K562 (cell line): ENCODE measurements around the gene COASY. TPM values are rescaled to one million over a fixed set of nuclear protein-coding genes. Genes with fewer than 3 reads are reported as not detected.

Source experiments
- CREB5 ChIP-seq: fragments of 250-450 bp; sonication (Bioruptor Pico); IDR thresholded peaks from 2 replicates; pipeline ENCODE4 v1.5.0; 2020; ENCODE audit warnings: mild to moderate bottlenecking
- E2F6 ChIP-seq, 2 experiments: IDR thresholded peaks; 2 replicates each; pipeline ENCODE4 v1.6.1; 2011; ENCODE audit warnings: borderline replicate concordance in 1 of 2, control low read depth in 1 of 2, low read depth in 1 of 2, low read length in 1 of 2, mild to moderate bottlenecking in 1 of 2, mixed read lengths in 1 of 2, moderate library complexity in 1 of 2; ENCODE audit not compliant: insufficient read depth in 1 of 2, insufficient read length in 1 of 2, poor library complexity in 1 of 2, severe bottlenecking in 1 of 2; ENCODE audit errors: extremely low read depth in 1 of 2
- ETS1 ChIP-seq: conservative IDR thresholded peaks from 2 replicates; pipeline ENCODE4 v1.6.1; 2011; ENCODE audit warnings: low read depth, mild to moderate bottlenecking, low read length; ENCODE audit not compliant: control insufficient read depth
- HINFP ChIP-seq: fragments of 450-650 bp; conservative IDR thresholded peaks from 2 replicates; pipeline ENCODE4 v1.6.1; 2016; ENCODE audit warnings: missing genetic modification characterization, low read depth, mild to moderate bottlenecking, control low read depth, missing compliant biosample characterization
- MAX ChIP-seq: sonication (generic); formaldehyde crosslinking; IDR thresholded peaks from 2 replicates; pipeline ENCODE4 v1.9.0; 2022; ENCODE audit warnings: mild to moderate bottlenecking, missing genetic modification reagents
- MIER1 ChIP-seq: fragments of 450-650 bp; IDR thresholded peaks from 2 replicates; pipeline ENCODE4 v1.6.1; 2016; ENCODE audit warnings: antibody characterized with exemption, mild to moderate bottlenecking, low read depth
- NCOA1 ChIP-seq: fragments of 450-650 bp; IDR thresholded peaks from 2 replicates; pipeline ENCODE4 v1.6.1; 2016; ENCODE audit warnings: low read depth
- NELFE ChIP-seq: IDR thresholded peaks from 2 replicates; pipeline ENCODE4 v1.6.1; 2011; ENCODE audit warnings: mild to moderate bottlenecking; ENCODE audit not compliant: insufficient read depth, insufficient read length
- PHF20 ChIP-seq: fragments of 450-650 bp; IDR thresholded peaks from 2 replicates; pipeline ENCODE4 v1.6.1; 2018; ENCODE audit not compliant: partially characterized antibody
- SNAPC5 ChIP-seq: fragments of 250-450 bp; sonication (Bioruptor Pico); IDR thresholded peaks from 2 replicates; pipeline ENCODE4 v1.8.0; 2021; ENCODE audit warnings: moderate library complexity, mild to moderate bottlenecking, inconsistent platforms
- U2AF2 ChIP-seq: fragments of 200-400 bp; formaldehyde crosslinking; optimal IDR thresholded peaks from 2 replicates; pipeline ENCODE3; 2017; ENCODE audit warnings: low read depth, mild to moderate bottlenecking, low read length
- ZNF197 ChIP-seq: fragments of 200-800 bp; sonication (Bioruptor generic); IDR thresholded peaks from 2 replicates; pipeline ENCODE4 v1.6.1; 2016; ENCODE audit warnings: low read depth, missing genetic modification characterization, missing compliant biosample characterization
- polyA plus RNA-seq, 8 experiments: library from polyadenylated mRNA; depleted of rRNA in 4 of 8; stranded (reverse) in 5 of 8; unstranded in 3 of 8; fragments of >200 nt; fragmentation: Nextera tagmentation in 2 of 8; fragmentation: Illumina TruSeq in 1 of 8; extraction: Ambion mirVana in 2 of 8; extraction: Trizol in 1 of 8; gene quantifications; 2 replicates each; pipeline versions ENCODE4 v1.2.1 to v1.2.3, GENCODE V29; 2011 to 2014; ENCODE audit warnings: inconsistent platforms in 1 of 8, missing spikeins in 1 of 8
- total RNA-seq, 7 experiments: library from RNA; depleted of rRNA in 6 of 7; stranded (reverse); fragments of >200 nt in 6 of 7; fragmentation: Illumina TruSeq in 2 of 7; extraction: Trizol in 2 of 7; gene quantifications; 2 replicates each; pipeline versions ENCODE4 v1.2.1 to v1.2.3, GENCODE V29; 2011 to 2021; ENCODE audit warnings: low replicate concordance in 1 of 7
- TF ChIP-seq, protein P1 (sequence below): fragments of 450-650 bp; formaldehyde crosslinking; IDR thresholded peaks from 2 replicates; pipeline ENCODE4 v1.4.0; 2020; ENCODE audit warnings: mild to moderate bottlenecking, moderate library complexity
- TF ChIP-seq, protein P2 (sequence below): IDR thresholded peaks from 2 replicates; pipeline ENCODE4 v1.6.1; 2016; ENCODE audit warnings: missing genetic modification characterization, missing compliant biosample characterization
- TF ChIP-seq, protein P3 (sequence below): sonication (generic); formaldehyde crosslinking; IDR thresholded peaks from 2 replicates; pipeline ENCODE4 v1.5.0; 2020; ENCODE audit warnings: missing genetic modification reagents

COASY gene
- total and polyA plus RNA-seq, 9 of the 15 experiments (the other 6 are each of a cell fraction or from before 2014, with no cell fraction given): 25.4 to 175 (median 62.3) TPM

- TF ChIP-seq ZNF197 (CRISPR knock-in tag) (no peak), CREB5 (CRISPR knock-in tag) (no peak), U2AF2 (no peak), NCOA1 (no peak), E2F6 (IDR thresholded peaks at IDR 0.05; ENCODE audit: borderline replicate concordance in 1 of 2, extremely low read depth in 1 of 2, insufficient read depth in 1 of 2, insufficient read length in 1 of 2, low read depth in 1 of 2, low read length in 1 of 2, poor library complexity in 1 of 2, severe bottlenecking in 1 of 2) (no peak), NELFE (no peak), SNAPC5 (no peak), MIER1 (0 out of 2 replicates have a peak, but pooled peaks have one; percentile 35), ETS1 (0 out of 2 replicates have a peak, but pooled peaks have one; percentile 66), HINFP (no peak), MAX (CRISPR knock-in tag) (no peak), PHF20 (peak; percentile 74)
- TF ChIP-seq, protein P1, sequence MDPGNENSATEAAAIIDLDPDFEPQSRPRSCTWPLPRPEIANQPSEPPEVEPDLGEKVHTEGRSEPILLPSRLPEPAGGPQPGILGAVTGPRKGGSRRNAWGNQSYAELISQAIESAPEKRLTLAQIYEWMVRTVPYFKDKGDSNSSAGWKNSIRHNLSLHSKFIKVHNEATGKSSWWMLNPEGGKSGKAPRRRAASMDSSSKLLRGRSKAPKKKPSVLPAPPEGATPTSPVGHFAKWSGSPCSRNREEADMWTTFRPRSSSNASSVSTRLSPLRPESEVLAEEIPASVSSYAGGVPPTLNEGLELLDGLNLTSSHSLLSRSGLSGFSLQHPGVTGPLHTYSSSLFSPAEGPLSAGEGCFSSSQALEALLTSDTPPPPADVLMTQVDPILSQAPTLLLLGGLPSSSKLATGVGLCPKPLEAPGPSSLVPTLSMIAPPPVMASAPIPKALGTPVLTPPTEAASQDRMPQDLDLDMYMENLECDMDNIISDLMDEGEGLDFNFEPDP (CRISPR knock-in tag): no peak
- TF ChIP-seq, protein P2, sequence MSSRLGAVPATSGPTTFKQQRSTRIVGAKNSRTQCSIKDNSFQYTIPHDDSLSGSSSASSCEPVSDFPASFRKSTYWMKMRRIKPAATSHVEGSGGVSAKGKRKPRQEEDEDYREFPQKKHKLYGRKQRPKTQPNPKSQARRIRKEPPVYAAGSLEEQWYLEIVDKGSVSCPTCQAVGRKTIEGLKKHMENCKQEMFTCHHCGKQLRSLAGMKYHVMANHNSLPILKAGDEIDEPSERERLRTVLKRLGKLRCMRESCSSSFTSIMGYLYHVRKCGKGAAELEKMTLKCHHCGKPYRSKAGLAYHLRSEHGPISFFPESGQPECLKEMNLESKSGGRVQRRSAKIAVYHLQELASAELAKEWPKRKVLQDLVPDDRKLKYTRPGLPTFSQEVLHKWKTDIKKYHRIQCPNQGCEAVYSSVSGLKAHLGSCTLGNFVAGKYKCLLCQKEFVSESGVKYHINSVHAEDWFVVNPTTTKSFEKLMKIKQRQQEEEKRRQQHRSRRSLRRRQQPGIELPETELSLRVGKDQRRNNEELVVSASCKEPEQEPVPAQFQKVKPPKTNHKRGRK (tag): no peak
- TF ChIP-seq, protein P3, sequence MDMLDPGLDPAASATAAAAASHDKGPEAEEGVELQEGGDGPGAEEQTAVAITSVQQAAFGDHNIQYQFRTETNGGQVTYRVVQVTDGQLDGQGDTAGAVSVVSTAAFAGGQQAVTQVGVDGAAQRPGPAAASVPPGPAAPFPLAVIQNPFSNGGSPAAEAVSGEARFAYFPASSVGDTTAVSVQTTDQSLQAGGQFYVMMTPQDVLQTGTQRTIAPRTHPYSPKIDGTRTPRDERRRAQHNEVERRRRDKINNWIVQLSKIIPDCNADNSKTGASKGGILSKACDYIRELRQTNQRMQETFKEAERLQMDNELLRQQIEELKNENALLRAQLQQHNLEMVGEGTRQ: no peak
Observed at GRCh38 chr17:42608305-42609181, 46.6 kb downstream of the COASY start (continued).
